Testis (tissue), 3 donors: ENCODE measurements around the gene GOT1. TPM values are rescaled to one million over a fixed set of nuclear protein-coding genes. Genes with fewer than 3 reads are reported as not detected.

ENCODE experiments used
- DNase-seq: peaks from one replicate; pipeline ENCODE4 v3.0.0-alpha.2; 2019
- H3K27ac ChIP-seq, 2 donors: fragments of 200-600 bp; sonication (generic); one replicate each; pipeline ENCODE4 v1.5.1; 2019
- H3K27me3 ChIP-seq: fragments of 200-600 bp; sonication (generic); one replicate; pipeline ENCODE4 v1.5.1; 2019
- H3K36me3 ChIP-seq: fragments of 200-600 bp; sonication (generic); one replicate; pipeline ENCODE4 v1.5.1; 2017; ENCODE audit warnings: low read depth; ENCODE audit errors: missing control alignments
- H3K4me1 ChIP-seq: fragments of 200-600 bp; sonication (generic); one replicate; pipeline ENCODE4 v1.5.1; 2019
- H3K4me3 ChIP-seq, 2 donors: fragments of 200-600 bp; sonication (generic); one replicate each; pipeline ENCODE4 v1.5.1; 2017 to 2019
- H3K9me3 ChIP-seq: fragments of 200-600 bp; sonication (generic); one replicate; pipeline ENCODE4 v1.5.1; 2017
- POLR2A ChIP-seq: fragments of 450-650 bp; IDR thresholded peaks from one replicate; pipeline ENCODE4 v1.6.1; 2017; ENCODE audit warnings: antibody characterized with exemption, mild to moderate bottlenecking, moderate library complexity
- WGBS, 2 donors: methylation state at CpG; one replicate each; pipeline ENCODE4 v1.1.5; 2018; 5-methylcytosine and 5-hydroxymethylcytosine counted together
- intact Hi-C: fragments of 100-400 bp; cut with DNase I; formaldehyde crosslinking; loops from one replicate; pipeline ENCODE4 v1.15.1; 2023; ENCODE audit warnings: low total_unique reads
- polyA plus RNA-seq: library from polyadenylated mRNA; stranded (reverse); fragments of 350-450 nt; fragmentation: Illumina TruSeq; extraction: RNeasy Lipid Tissue Mini Kit (QIAGEN cat#74804); gene quantifications from one replicate; pipeline ENCODE4 v1.2.3, GENCODE V29; 2014; ENCODE audit warnings: low read depth, low replicate concordance; ENCODE audit not compliant: insufficient read depth
- total RNA-seq, 2 donors: library from RNA; depleted of rRNA; stranded (reverse); fragments of >200 nt; gene quantifications; one replicate each; pipeline ENCODE4 v1.2.3, GENCODE V29; 2016
- TF ChIP-seq, protein P1 (sequence below), 3 experiments: fragments of 450-650 bp in 2 of 3; fragments of 200-600 bp in 1 of 3; sonication (generic) in 1 of 3; IDR thresholded peaks; one replicate each; pipeline ENCODE4 v1.5.1; 2016 to 2019; ENCODE audit warnings: antibody characterized with exemption in 3 of 3, mild to moderate bottlenecking in 2 of 3, moderate library complexity in 1 of 3

The GOT1 gene
- total and polyA plus RNA-seq, 3 donors from 2014 or later, result 34.3 to 121 (median 38.3) TPM

DNA sequence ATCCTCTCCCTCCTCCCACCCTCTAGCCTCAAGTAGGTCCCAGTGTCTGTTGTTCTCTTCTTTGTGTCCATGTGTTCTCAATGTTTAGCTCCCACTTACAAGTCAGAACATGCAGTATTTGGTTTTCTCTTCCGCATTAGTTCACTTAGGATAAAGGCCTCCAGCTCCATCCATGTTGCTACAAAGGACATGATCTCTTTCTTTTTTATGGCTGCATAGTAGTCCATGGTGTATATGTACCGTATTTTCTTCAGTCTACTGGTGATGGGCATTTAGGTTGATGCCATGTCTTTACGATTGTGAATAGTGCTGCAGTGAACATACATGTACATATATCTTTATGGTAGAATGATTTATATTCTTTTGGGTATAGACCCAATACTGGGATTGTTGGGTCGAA, 1.6 kb upstream of the GOT1 start:
- Histone ChIP-seq H3K9me3 (no peaks in the 10 kb centered on the region), H3K36me3 (no peaks in the 10 kb centered on the region), H3K4me3 (no peak overlapping the region), H3K27me3 (no peaks in the 10 kb centered on the region), H3K27ac (no peak overlapping the region), H3K4me1 (peaks cover 10% of the 10 kb centered on the region)
- intact Hi-C loops, result loop anchor here (10.0 kb wide), 1 partner anchor 193 kb away; the partner anchor contains the start of gene SLC25A28
- 73 to 78% methylated on average over 4 of the region's 4 CpGs for WGBS, 2 donors
- DNase-seq, result no peak
- TF ChIP-seq POLR2A, result no peak
- TF ChIP-seq, protein P1, sequence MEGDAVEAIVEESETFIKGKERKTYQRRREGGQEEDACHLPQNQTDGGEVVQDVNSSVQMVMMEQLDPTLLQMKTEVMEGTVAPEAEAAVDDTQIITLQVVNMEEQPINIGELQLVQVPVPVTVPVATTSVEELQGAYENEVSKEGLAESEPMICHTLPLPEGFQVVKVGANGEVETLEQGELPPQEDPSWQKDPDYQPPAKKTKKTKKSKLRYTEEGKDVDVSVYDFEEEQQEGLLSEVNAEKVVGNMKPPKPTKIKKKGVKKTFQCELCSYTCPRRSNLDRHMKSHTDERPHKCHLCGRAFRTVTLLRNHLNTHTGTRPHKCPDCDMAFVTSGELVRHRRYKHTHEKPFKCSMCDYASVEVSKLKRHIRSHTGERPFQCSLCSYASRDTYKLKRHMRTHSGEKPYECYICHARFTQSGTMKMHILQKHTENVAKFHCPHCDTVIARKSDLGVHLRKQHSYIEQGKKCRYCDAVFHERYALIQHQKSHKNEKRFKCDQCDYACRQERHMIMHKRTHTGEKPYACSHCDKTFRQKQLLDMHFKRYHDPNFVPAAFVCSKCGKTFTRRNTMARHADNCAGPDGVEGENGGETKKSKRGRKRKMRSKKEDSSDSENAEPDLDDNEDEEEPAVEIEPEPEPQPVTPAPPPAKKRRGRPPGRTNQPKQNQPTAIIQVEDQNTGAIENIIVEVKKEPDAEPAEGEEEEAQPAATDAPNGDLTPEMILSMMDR (IDR thresholded peaks at IDR 0.05), result no peak

DNA sequence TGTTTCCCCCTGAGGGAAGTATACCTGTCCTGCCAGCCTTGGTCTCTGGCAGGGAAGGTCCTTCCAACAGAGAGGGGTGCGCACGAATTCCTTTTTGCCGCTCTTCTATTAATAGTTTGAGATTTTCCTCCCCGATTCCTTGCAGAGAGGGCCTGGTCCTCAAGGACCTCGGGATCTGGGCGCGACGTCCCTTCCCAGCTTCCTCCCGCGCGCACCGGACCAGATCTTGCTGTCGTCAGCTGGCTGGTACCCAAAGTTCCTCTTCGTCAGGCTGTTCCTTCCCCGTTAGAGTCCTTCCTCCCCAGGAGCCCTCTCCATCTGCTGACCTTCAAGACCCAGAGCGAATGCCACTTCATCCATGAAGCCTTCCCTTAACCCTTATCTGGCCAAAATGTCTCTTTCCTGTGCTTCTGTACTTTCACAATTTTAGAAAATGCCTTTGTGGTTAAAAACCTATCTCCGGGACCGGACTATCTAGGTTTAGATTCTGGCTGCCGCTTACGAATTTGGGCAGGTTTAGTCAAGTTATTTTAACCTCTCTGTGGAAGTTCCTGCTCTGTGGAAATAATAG, 851 bp upstream of the GOT1 start:
- intact Hi-C loops, result loop anchor here (10.0 kb wide), 1 partner anchor 194 kb away; the partner anchor contains the start of gene SLC25A28

DNA sequence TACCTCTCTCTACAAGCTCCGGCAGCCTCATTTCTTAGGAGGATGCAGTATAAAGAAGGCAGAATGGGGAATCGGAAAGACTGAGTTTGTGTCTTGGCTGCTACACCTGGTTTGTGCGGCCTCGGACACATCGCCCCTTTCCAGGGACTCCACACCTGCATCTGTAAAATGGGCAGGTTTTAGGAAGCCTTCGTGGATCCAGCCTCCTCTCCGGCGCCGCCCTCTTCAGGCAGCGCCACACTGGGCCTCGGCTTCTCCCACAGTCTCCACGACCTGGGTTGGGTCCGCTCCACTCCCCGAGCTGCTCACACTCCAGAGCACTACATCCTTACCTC, 341 bp downstream of the GOT1 start:
- WGBS, 2 donors, result 8 to 9% methylated on average over 6 to 14 of the region's 14 CpGs

More for the DNA sequence above, 851 bp upstream of the GOT1 start:
- TF ChIP-seq, protein P1 (IDR thresholded peaks at IDR 0.05), result no peak
- TF ChIP-seq POLR2A, result no peak
- peak; percentile 90 for DNase-seq
- Histone ChIP-seq H3K36me3 (no peaks in the 10 kb centered on the region), H3K9me3 (no peaks in the 10 kb centered on the region), H3K4me3 (peak overlapping the region; percentile 82 to 95), H3K4me1 (peaks cover 10% of the 10 kb centered on the region), H3K27me3 (no peaks in the 10 kb centered on the region), H3K27ac (peak overlapping the region; percentile 92 to 93)
- 1% methylated on average over 18 to 20 of the region's 20 CpGs for WGBS, 2 donors

DNA sequence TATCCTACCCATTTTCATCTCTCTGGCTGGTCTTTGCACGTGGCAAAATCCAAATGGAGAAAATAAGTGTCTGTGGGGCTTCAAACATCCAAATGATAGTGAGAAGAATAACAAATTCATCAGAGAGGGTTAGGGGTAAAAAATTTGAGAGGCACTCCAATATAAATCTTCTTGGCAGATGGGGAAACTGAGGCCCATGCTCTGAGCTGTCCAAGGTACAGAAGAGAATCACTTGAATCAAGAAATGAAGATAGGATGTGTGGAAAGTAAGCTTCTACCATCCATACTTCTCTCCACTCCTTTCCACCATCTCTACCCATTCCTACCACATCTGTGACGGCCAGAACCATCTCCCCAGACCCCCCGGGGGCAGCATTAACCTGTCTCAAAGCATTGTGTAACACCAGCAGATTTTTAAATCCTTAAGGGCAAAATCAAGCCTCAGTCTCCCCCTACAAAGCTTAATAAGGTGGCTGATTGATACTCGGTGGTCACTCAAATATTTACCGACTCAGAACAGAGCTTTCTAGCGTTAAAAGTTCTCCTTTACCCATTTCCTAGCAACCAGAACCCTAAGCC, 818 bp downstream of the GOT1 start:
- Histone ChIP-seq H3K36me3 (no peaks in the 10 kb centered on the region), H3K27me3 (no peaks in the 10 kb centered on the region), H3K27ac (no peak overlapping the region), H3K4me3 (peak overlapping the region; percentile 82 to 95), H3K9me3 (no peaks in the 10 kb centered on the region), H3K4me1 (peaks cover 10% of the 10 kb centered on the region)
- no peak for DNase-seq
- TF ChIP-seq, protein P1 (IDR thresholded peaks at IDR 0.05), result no peak
- no peak for TF ChIP-seq POLR2A
- 16 to 24% methylated on average over 6 of the region's 6 CpGs for WGBS, 2 donors
- intact Hi-C loops, result loop anchor here (10.0 kb wide), 1 partner anchor 195 kb away; the partner anchor contains the start of gene SLC25A28

More for the DNA sequence above, 341 bp downstream of the GOT1 start:
- peak overlapping the region; percentile 82 to 95 for H3K4me3 ChIP-seq
- TF ChIP-seq POLR2A, result no peak
- TF ChIP-seq, protein P1 (IDR thresholded peaks at IDR 0.05), result no peak
- H3K27ac ChIP-seq, result peak overlapping the region; percentile 46 to 92
- no peak for DNase-seq
- no peaks in the 10 kb centered on the region for H3K36me3 ChIP-seq
- H3K27me3 ChIP-seq, result no peaks in the 10 kb centered on the region
- H3K4me1 ChIP-seq, result peaks cover 10% of the 10 kb centered on the region
- intact Hi-C loops, result loop anchor here (10.0 kb wide), 1 partner anchor 195 kb away; the partner anchor contains the start of gene SLC25A28
- no peaks in the 10 kb centered on the region for H3K9me3 ChIP-seq
